Measurements from ENCODE around the gene CTIF. TPM values are rescaled to one million over a fixed set of nuclear protein-coding genes. Genes with fewer than 3 reads are reported as not detected.

CTIF gene
- total RNA-seq, 1 donor, result 65.9 TPM

DNA sequence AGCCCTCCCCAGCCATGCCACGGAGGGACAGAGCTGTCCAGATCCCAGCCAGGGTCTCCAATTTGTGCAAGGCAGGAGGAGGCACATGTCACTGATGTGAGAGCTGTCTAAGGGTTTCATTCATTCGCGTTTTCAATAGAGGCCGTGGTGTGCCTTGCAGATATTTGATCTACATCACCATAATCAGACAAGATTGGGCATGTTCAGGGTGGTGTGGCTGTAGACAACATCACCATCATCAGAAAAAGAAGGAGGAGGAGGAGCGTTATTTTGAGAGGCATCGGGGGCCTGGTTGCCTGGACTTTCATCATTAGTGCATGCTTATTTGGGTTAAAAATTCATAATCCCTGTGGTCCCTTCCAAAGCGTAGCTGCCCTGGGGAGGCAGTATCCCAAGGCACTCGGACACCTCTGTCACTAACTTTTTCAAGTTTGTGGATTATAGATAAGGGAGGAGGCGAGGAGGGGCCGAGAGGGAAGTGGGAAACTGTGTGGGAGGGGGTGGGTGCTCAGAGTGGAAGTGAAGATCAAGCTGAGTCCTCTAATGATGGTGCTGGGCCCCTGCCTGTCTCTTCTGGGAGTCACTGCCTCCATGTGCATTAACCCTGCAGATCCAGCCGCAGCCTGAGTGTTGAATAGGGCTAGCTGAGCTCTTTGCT lies 194.1 kb downstream of the CTIF start:
- TF ChIP-seq, protein P1, sequence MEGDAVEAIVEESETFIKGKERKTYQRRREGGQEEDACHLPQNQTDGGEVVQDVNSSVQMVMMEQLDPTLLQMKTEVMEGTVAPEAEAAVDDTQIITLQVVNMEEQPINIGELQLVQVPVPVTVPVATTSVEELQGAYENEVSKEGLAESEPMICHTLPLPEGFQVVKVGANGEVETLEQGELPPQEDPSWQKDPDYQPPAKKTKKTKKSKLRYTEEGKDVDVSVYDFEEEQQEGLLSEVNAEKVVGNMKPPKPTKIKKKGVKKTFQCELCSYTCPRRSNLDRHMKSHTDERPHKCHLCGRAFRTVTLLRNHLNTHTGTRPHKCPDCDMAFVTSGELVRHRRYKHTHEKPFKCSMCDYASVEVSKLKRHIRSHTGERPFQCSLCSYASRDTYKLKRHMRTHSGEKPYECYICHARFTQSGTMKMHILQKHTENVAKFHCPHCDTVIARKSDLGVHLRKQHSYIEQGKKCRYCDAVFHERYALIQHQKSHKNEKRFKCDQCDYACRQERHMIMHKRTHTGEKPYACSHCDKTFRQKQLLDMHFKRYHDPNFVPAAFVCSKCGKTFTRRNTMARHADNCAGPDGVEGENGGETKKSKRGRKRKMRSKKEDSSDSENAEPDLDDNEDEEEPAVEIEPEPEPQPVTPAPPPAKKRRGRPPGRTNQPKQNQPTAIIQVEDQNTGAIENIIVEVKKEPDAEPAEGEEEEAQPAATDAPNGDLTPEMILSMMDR (IDR thresholded peaks at IDR 0.05; ENCODE audit: extremely low read depth, low read depth, low read length), result no peak
- DNase-seq (ENCODE audit: insufficient read length, low spot score, missing footprints), result no peak
- H3K4me2 ChIP-seq (ENCODE audit: insufficient read depth, low read length), result no peak overlapping the region
- peaks cover 2% of the 10 kb centered on the region for H3K36me3 ChIP-seq (ENCODE audit: insufficient read depth, low read length)
- H3K4me1 ChIP-seq (ENCODE audit: insufficient read depth, low read length), result peaks cover 54% of the 10 kb centered on the region
- no peak overlapping the region for H3K27ac ChIP-seq (ENCODE audit: low read depth, low read length)
- H3K27me3 ChIP-seq (ENCODE audit: insufficient read depth, low read length), result no peaks in the 10 kb centered on the region
- peaks cover 4% of the 10 kb centered on the region for H4K20me1 ChIP-seq (ENCODE audit: insufficient read depth, low read length)
- H3K4me3 ChIP-seq (ENCODE audit: insufficient read depth, low read length), result no peak overlapping the region
- peaks cover 2% of the 10 kb centered on the region for H3K9me3 ChIP-seq (ENCODE audit: low read depth, low read length)
- H3K79me2 ChIP-seq (ENCODE audit: insufficient read depth, low read length), result peaks cover 14% of the 10 kb centered on the region
- H2AFZ ChIP-seq (ENCODE audit: low read length), result no peak overlapping the region

DNA sequence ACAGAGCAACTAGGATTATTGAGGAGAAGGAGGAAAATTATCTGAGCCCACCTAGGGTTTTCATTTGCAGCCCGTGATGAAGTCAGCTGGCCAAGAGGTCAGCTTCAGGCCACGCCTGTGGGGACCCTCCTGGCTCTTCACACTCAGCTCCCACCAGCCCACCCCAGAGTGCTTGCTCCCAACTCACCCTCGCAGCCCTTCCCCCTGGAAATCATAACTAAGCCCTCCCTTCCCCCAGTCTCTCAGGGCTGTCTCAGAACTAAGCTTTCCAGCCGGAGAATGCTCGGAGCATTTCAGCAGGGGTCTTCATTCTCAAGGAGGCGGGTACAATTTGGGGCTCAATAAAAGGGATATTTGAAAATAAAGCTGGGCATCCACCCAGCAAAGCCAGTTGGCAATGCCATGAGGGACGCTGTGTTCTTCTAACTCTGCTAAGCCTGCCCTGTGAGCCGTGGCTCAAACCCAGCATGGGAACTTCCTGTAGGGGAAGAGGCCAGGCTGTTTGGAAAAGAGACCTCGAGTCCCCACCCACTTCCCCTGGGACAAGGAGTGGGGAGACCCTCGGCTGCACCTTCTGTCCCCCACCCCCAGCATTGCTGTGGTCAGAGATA lies 194.9 kb downstream of the CTIF start:
- H3K36me3 ChIP-seq (ENCODE audit: insufficient read depth, low read length), result no peaks in the 10 kb centered on the region

DNA sequence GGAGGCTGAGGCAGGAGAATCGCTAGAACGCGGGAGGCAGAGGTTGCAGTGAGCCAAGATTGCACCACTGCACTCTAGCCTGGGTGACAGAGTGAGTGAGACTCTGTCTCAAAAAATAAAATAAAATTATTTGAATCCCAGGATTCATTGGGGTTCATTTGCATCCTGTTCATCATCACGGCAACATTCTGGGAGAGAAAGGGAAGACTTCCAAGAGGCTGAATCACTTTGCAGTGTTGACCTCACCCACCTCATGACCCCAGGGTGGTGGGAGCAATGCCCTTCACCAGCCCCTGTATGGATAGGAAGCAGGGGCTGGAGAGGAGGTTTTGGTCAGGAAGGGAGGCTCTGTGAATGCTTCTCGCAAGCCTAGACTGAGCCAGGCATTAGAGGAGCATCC lies 195.6 kb downstream of the CTIF start:
- H3K4me3 ChIP-seq (ENCODE audit: insufficient read depth, low read length), result no peak overlapping the region
- peaks cover 51% of the 10 kb centered on the region for H3K4me1 ChIP-seq (ENCODE audit: insufficient read depth, low read length)
- TF ChIP-seq, protein P1 (IDR thresholded peaks at IDR 0.05; ENCODE audit: extremely low read depth, low read depth, low read length), result no peak
- no peak overlapping the region for H2AFZ ChIP-seq (ENCODE audit: low read length)
- H4K20me1 ChIP-seq (ENCODE audit: insufficient read depth, low read length), result peaks cover 4% of the 10 kb centered on the region
- peaks cover 13% of the 10 kb centered on the region for H3K79me2 ChIP-seq (ENCODE audit: insufficient read depth, low read length)
- no peak overlapping the region for H3K4me2 ChIP-seq (ENCODE audit: insufficient read depth, low read length)
- no peak overlapping the region for H3K27ac ChIP-seq (ENCODE audit: low read depth, low read length)
- peak; percentile 64 for DNase-seq (ENCODE audit: insufficient read length, low spot score, missing footprints)
- no peaks in the 10 kb centered on the region for H3K27me3 ChIP-seq (ENCODE audit: insufficient read depth, low read length)
- H3K9me3 ChIP-seq (ENCODE audit: low read depth, low read length), result no peaks in the 10 kb centered on the region
- no peaks in the 10 kb centered on the region for H3K36me3 ChIP-seq (ENCODE audit: insufficient read depth, low read length)

More for the DNA sequence above, 194.9 kb downstream of the CTIF start:
- H3K9me3 ChIP-seq (ENCODE audit: low read depth, low read length), result no peaks in the 10 kb centered on the region
- H2AFZ ChIP-seq (ENCODE audit: low read length), result no peak overlapping the region
- peak overlapping the region; percentile 1 for H3K27ac ChIP-seq (ENCODE audit: low read depth, low read length)
- peaks cover 14% of the 10 kb centered on the region for H3K79me2 ChIP-seq (ENCODE audit: insufficient read depth, low read length)
- TF ChIP-seq, protein P1 (IDR thresholded peaks at IDR 0.05; ENCODE audit: extremely low read depth, low read depth, low read length), result no peak
- H3K4me3 ChIP-seq (ENCODE audit: insufficient read depth, low read length), result no peak overlapping the region
- peak; percentile 42 for DNase-seq (ENCODE audit: insufficient read length, low spot score, missing footprints)
- H3K27me3 ChIP-seq (ENCODE audit: insufficient read depth, low read length), result no peaks in the 10 kb centered on the region
- H3K4me2 ChIP-seq (ENCODE audit: insufficient read depth, low read length), result no peak overlapping the region
- H4K20me1 ChIP-seq (ENCODE audit: insufficient read depth, low read length), result peaks cover 4% of the 10 kb centered on the region
- H3K4me1 ChIP-seq (ENCODE audit: insufficient read depth, low read length), result peaks cover 51% of the 10 kb centered on the region

DNA sequence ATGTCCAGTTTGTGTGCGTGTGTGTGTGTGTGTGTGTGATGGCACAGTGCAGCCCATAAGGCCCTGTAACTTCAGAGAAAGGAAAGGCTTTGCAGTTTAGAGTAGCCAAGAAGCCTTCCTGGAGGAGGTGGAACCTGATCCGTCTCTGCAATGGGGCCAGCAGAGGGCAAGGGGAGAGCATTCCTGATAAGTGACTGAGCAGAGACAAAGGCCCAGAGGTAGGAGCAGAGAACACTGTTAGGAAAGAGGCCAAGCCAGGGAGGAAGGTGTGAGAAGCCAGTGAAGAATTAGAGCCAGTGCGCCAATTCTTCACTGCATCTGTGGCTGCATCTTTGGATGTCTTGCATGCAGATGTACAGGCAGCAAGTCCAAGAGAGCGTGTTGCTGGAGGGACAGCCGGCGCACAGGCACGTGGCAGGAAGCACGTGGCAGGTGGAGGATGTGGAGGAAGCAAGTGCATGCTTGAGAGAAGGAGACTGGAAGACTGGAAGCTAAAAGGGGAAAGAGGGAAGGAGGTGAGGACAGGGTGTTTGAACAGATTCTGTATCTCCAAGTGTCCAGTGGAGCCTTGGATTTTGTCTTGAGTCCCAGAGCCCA lies 196.3 kb downstream of the CTIF start:
- Histone ChIP-seq H3K4me3 (ENCODE audit: insufficient read depth, low read length) (no peak overlapping the region), H3K36me3 (ENCODE audit: insufficient read depth, low read length) (no peaks in the 10 kb centered on the region), H3K27me3 (ENCODE audit: insufficient read depth, low read length) (no peaks in the 10 kb centered on the region), H3K9me3 (ENCODE audit: low read depth, low read length) (no peaks in the 10 kb centered on the region), H3K27ac (ENCODE audit: low read depth, low read length) (peak overlapping the region; percentile 75), H3K4me2 (ENCODE audit: insufficient read depth, low read length) (peak overlapping the region; percentile 40), H2AFZ (ENCODE audit: low read length) (no peak overlapping the region), H3K4me1 (ENCODE audit: insufficient read depth, low read length) (peaks cover 55% of the 10 kb centered on the region), H3K79me2 (ENCODE audit: insufficient read depth, low read length) (peaks cover 6% of the 10 kb centered on the region), H4K20me1 (ENCODE audit: insufficient read depth, low read length) (peaks cover 4% of the 10 kb centered on the region)
- TF ChIP-seq, protein P1 (IDR thresholded peaks at IDR 0.05; ENCODE audit: extremely low read depth, low read depth, low read length), result no peak
- DNase-seq (ENCODE audit: insufficient read length, low spot score, missing footprints), result peak; percentile 74
